ENCODE measurements around the gene CFAP46. TPM values are rescaled to one million over a fixed set of nuclear protein-coding genes. Genes with fewer than 3 reads are reported as not detected.

CFAP46 gene
- total and polyA plus RNA-seq, 4 donors, result 0.33 to 0.59 (median 0.42) TPM

DNA sequence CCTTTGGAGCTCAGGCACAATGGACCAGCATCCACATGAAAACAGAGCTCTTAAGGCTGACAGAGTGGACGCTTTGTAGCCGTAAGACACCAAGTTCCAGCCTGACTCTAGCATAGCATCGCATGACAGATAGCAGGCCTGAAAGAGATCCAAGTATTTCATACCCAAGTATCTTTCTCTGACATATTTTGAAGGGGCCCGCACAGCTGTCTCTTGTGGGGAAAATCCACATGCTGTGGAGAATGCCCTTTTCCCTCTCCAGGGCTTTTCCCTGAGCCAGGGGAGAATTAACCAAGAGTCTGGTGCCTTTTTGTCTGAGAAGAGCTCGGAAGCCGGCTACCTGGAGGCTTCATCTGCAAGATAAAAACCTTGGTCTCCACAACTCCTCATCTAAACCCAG is 51.0 kb downstream of the CFAP46 start:
- TF ChIP-seq GABPA (IDR thresholded peaks at IDR 0.05 in 1 of 2, conservative IDR thresholded peaks at IDR 0.05 in 1 of 2), result no peak
- no peak for TF ChIP-seq JUND (IDR thresholded peaks at IDR 0.05)
- TF ChIP-seq, protein P1, sequence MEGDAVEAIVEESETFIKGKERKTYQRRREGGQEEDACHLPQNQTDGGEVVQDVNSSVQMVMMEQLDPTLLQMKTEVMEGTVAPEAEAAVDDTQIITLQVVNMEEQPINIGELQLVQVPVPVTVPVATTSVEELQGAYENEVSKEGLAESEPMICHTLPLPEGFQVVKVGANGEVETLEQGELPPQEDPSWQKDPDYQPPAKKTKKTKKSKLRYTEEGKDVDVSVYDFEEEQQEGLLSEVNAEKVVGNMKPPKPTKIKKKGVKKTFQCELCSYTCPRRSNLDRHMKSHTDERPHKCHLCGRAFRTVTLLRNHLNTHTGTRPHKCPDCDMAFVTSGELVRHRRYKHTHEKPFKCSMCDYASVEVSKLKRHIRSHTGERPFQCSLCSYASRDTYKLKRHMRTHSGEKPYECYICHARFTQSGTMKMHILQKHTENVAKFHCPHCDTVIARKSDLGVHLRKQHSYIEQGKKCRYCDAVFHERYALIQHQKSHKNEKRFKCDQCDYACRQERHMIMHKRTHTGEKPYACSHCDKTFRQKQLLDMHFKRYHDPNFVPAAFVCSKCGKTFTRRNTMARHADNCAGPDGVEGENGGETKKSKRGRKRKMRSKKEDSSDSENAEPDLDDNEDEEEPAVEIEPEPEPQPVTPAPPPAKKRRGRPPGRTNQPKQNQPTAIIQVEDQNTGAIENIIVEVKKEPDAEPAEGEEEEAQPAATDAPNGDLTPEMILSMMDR (IDR thresholded peaks at IDR 0.05; ENCODE audit: low read depth, low read length, missing input control), result no peak
- TF ChIP-seq RAD21 (IDR thresholded peaks at IDR 0.05), result no peak
- TF ChIP-seq, protein P2, sequence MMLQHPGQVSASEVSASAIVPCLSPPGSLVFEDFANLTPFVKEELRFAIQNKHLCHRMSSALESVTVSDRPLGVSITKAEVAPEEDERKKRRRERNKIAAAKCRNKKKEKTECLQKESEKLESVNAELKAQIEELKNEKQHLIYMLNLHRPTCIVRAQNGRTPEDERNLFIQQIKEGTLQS (IDR thresholded peaks at IDR 0.05), result no peak
- TF ChIP-seq, protein P3, sequence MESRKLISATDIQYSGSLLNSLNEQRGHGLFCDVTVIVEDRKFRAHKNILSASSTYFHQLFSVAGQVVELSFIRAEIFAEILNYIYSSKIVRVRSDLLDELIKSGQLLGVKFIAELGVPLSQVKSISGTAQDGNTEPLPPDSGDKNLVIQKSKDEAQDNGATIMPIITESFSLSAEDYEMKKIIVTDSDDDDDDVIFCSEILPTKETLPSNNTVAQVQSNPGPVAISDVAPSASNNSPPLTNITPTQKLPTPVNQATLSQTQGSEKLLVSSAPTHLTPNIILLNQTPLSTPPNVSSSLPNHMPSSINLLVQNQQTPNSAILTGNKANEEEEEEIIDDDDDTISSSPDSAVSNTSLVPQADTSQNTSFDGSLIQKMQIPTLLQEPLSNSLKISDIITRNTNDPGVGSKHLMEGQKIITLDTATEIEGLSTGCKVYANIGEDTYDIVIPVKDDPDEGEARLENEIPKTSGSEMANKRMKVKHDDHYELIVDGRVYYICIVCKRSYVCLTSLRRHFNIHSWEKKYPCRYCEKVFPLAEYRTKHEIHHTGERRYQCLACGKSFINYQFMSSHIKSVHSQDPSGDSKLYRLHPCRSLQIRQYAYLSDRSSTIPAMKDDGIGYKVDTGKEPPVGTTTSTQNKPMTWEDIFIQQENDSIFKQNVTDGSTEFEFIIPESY (IDR thresholded peaks at IDR 0.05), result no peak
- TF ChIP-seq FOXA2 (IDR thresholded peaks at IDR 0.05), result no peak
- TF ChIP-seq, protein P4, sequence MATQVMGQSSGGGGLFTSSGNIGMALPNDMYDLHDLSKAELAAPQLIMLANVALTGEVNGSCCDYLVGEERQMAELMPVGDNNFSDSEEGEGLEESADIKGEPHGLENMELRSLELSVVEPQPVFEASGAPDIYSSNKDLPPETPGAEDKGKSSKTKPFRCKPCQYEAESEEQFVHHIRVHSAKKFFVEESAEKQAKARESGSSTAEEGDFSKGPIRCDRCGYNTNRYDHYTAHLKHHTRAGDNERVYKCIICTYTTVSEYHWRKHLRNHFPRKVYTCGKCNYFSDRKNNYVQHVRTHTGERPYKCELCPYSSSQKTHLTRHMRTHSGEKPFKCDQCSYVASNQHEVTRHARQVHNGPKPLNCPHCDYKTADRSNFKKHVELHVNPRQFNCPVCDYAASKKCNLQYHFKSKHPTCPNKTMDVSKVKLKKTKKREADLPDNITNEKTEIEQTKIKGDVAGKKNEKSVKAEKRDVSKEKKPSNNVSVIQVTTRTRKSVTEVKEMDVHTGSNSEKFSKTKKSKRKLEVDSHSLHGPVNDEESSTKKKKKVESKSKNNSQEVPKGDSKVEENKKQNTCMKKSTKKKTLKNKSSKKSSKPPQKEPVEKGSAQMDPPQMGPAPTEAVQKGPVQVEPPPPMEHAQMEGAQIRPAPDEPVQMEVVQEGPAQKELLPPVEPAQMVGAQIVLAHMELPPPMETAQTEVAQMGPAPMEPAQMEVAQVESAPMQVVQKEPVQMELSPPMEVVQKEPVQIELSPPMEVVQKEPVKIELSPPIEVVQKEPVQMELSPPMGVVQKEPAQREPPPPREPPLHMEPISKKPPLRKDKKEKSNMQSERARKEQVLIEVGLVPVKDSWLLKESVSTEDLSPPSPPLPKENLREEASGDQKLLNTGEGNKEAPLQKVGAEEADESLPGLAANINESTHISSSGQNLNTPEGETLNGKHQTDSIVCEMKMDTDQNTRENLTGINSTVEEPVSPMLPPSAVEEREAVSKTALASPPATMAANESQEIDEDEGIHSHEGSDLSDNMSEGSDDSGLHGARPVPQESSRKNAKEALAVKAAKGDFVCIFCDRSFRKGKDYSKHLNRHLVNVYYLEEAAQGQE (IDR thresholded peaks at IDR 0.05), result no peak
- TF ChIP-seq YY1 (IDR thresholded peaks at IDR 0.05), result no peak
- no peak for TF ChIP-seq TAF1 (conservative IDR thresholded peaks at IDR 0.05)
- TF ChIP-seq RXRA (IDR thresholded peaks at IDR 0.05), result no peak
- no peak for TF ChIP-seq HNF4G (IDR thresholded peaks at IDR 0.05)
- no peak for TF ChIP-seq EGR1 (IDR thresholded peaks at IDR 0.05; ENCODE audit: low read depth in 2 of 2)
- no peak for TF ChIP-seq HNF4A (conservative IDR thresholded peaks at IDR 0.05)
- TF ChIP-seq, protein P5, sequence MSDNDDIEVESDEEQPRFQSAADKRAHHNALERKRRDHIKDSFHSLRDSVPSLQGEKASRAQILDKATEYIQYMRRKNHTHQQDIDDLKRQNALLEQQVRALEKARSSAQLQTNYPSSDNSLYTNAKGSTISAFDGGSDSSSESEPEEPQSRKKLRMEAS (IDR thresholded peaks at IDR 0.05), result no peak
- TF ChIP-seq NR2F2 (IDR thresholded peaks at IDR 0.05), result no peak

DNA sequence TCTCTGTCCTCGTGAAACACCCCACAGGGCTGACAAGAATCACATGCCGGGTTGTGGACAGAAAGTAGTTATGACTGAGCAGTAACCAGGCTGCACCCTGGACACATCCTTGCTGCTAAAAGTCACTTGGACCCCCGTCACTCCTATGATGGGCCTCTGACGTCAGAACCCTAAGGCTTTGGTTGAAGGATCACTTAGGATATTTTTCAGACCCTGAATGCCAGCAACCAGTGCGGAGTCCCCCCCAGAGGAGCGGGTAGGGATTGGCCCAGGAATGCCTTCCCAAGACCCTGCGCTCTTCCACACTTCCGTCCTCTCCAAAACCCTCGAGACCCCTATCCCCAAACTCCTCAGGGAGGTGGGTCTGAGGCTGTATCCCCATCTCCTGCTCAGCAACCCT is 52.1 kb downstream of the CFAP46 start:
- Histone ChIP-seq H3K9me3 (ENCODE audit: control insufficient read depth in 4 of 4, low read length in 3 of 4) (no peaks in the 10 kb centered on the region), H3K36me3 (ENCODE audit: control insufficient read depth in 4 of 4, insufficient read depth in 3 of 4, low read depth in 1 of 4, low read length in 3 of 4) (no peaks in the 10 kb centered on the region), H3K4me1 (ENCODE audit: control insufficient read depth in 4 of 4, insufficient read depth in 4 of 4, low read length in 3 of 4) (no peaks in the 10 kb centered on the region), H3K27me3 (ENCODE audit: control insufficient read depth in 4 of 4, insufficient read depth in 4 of 4, low read length in 3 of 4) (peaks cover 0 to 2% (median 0%) of the 10 kb centered on the region in 4 donors), H3K9ac (ENCODE audit: low read depth in 1 of 2, low read length in 2 of 2) (no peak overlapping the region), H3K4me3 (ENCODE audit: low read depth in 1 of 3, low read length in 3 of 3) (no peak overlapping the region), H3K27ac (ENCODE audit: low read depth in 1 of 2, low read length in 2 of 2) (no peak overlapping the region)
- DNase-seq (ENCODE audit: low spot score), result no peak
- 71% methylated on average over 9 of the region's 9 CpGs for WGBS
- TF ChIP-seq, protein P2 (IDR thresholded peaks at IDR 0.05), result no peak
- TF ChIP-seq, protein P3 (IDR thresholded peaks at IDR 0.05), result no peak
- TF ChIP-seq, protein P4 (IDR thresholded peaks at IDR 0.05), result no peak
- TF ChIP-seq SP1 (IDR thresholded peaks at IDR 0.05) (no peak), GABPA (IDR thresholded peaks at IDR 0.05 in 1 of 2, conservative IDR thresholded peaks at IDR 0.05 in 1 of 2) (no peak), FOXA1 (IDR thresholded peaks at IDR 0.05) (no peak), RXRA (IDR thresholded peaks at IDR 0.05) (no peak), HNF4A (conservative IDR thresholded peaks at IDR 0.05) (no peak), JUND (IDR thresholded peaks at IDR 0.05) (no peak), YY1 (IDR thresholded peaks at IDR 0.05) (no peak)

More for the DNA sequence above, 51.0 kb downstream of the CFAP46 start:
- Histone ChIP-seq H3K36me3 (ENCODE audit: control insufficient read depth in 4 of 4, insufficient read depth in 3 of 4, low read depth in 1 of 4, low read length in 3 of 4) (no peaks in the 10 kb centered on the region), H3K9ac (ENCODE audit: low read depth in 1 of 2, low read length in 2 of 2) (no peak overlapping the region), H3K27me3 (ENCODE audit: control insufficient read depth in 4 of 4, insufficient read depth in 4 of 4, low read length in 3 of 4) (peaks cover 0 to 2% (median 0%) of the 10 kb centered on the region in 4 donors), H3K27ac (ENCODE audit: low read depth in 1 of 2, low read length in 2 of 2) (no peak overlapping the region), H3K9me3 (ENCODE audit: control insufficient read depth in 4 of 4, low read length in 3 of 4) (no peaks in the 10 kb centered on the region), H3K4me1 (ENCODE audit: control insufficient read depth in 4 of 4, insufficient read depth in 4 of 4, low read length in 3 of 4) (no peaks in the 10 kb centered on the region), H3K4me3 (ENCODE audit: low read depth in 1 of 3, low read length in 3 of 3) (no peak overlapping the region)
- WGBS, result 90% methylated on average over 6 of the region's 6 CpGs
- no peak for DNase-seq (ENCODE audit: low spot score)

Data from liver (tissue), 9 donors.